ENCODE results near the gene GALNTL6. TPM values are rescaled to one million over a fixed set of nuclear protein-coding genes. Genes with fewer than 3 reads are reported as not detected.

The GALNTL6 gene
- total and polyA plus RNA-seq, 9 of the 15 experiments (the other 6 are each of a cell fraction or from before 2014, with no cell fraction given), result 0.18 to 0.50 (median 0.29) TPM

DNA sequence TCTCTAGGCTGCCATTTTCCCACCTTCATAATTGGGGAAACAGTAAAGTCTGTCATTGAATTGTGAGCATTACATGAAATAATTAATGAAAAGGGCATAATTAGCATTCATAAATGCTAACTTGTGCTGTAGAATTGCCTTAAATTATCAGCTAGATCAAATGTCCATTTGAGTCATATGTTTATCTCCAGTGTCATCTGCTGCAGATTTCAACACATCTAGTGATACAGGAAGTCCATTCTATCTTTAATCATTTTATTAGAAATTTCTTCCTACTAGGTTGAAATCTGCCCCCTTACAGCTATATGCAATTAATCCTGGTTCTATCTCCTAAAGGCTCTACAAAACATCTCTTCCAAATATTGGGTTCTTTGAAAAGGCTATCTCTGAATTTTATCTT is 1115.1 kb downstream of the GALNTL6 start (continued):
- TF ChIP-seq EP300 (IDR thresholded peaks at IDR 0.05; ENCODE audit: low read length) (no peak), ETS2 (tag; IDR thresholded peaks at IDR 0.05; ENCODE audit: borderline replicate concordance, poor library complexity, severe bottlenecking) (no peak), BDP1 (IDR thresholded peaks at IDR 0.05; ENCODE audit: insufficient read depth, insufficient read length) (no peak), C11orf30 (IDR thresholded peaks at IDR 0.05; ENCODE audit: low read depth) (no peak), HBP1 (CRISPR knock-in tag; IDR thresholded peaks at IDR 0.05) (no peak), RHOXF2B (CRISPR knock-in tag; conservative IDR thresholded peaks at IDR 0.05) (no peak), ZNF512 (tag; IDR thresholded peaks at IDR 0.05) (no peak)
- TF ChIP-seq, protein P1, sequence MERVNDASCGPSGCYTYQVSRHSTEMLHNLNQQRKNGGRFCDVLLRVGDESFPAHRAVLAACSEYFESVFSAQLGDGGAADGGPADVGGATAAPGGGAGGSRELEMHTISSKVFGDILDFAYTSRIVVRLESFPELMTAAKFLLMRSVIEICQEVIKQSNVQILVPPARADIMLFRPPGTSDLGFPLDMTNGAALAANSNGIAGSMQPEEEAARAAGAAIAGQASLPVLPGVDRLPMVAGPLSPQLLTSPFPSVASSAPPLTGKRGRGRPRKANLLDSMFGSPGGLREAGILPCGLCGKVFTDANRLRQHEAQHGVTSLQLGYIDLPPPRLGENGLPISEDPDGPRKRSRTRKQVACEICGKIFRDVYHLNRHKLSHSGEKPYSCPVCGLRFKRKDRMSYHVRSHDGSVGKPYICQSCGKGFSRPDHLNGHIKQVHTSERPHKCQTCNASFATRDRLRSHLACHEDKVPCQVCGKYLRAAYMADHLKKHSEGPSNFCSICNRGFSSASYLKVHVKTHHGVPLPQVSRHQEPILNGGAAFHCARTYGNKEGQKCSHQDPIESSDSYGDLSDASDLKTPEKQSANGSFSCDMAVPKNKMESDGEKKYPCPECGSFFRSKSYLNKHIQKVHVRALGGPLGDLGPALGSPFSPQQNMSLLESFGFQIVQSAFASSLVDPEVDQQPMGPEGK (CRISPR knock-in tag; IDR thresholded peaks at IDR 0.05; ENCODE audit: borderline replicate concordance), result no peak
- TF ChIP-seq, protein P2, sequence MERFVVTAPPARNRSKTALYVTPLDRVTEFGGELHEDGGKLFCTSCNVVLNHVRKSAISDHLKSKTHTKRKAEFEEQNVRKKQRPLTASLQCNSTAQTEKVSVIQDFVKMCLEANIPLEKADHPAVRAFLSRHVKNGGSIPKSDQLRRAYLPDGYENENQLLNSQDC (CRISPR knock-in tag; IDR thresholded peaks at IDR 0.05), result no peak

Data from K562 (cell line).